Retinal pigment epithelial cell (primary cell): ENCODE measurements around the gene RGS13.

Experiments
- DNase-seq: peaks from one replicate; pipeline ENCODE4 v3.0.0-alpha.2; 2010; ENCODE audit warnings: low read depth
- H3K4me3 ChIP-seq: 2 replicates; pipeline ENCODE4 v1.5.1; 2011; ENCODE audit warnings: mild to moderate bottlenecking, low read length, control low read depth, moderate library complexity
- CTCF ChIP-seq: conservative IDR thresholded peaks from 2 replicates; pipeline ENCODE4 v1.5.1; 2011; ENCODE audit warnings: low read depth, low read length, control low read depth, inconsistent platforms

RGS13 gene

GRCh38 chr1:192654120-192654519 lies 18.2 kb downstream of the RGS13 start:
- no peak for TF ChIP-seq CTCF
- DNase-seq = no peak
- no peak overlapping the region for H3K4me3 ChIP-seq

- DNase-seq = no peak
- no peak for TF ChIP-seq CTCF
Observed at GRCh38 chr1:192654591-192655251, 18.8 kb downstream of the RGS13 start.

GRCh38 chr1:192657760-192658159 lies 21.8 kb downstream of the RGS13 start:
- no peak for DNase-seq
- TF ChIP-seq CTCF = no peak
- no peak overlapping the region for H3K4me3 ChIP-seq

More at GRCh38 chr1:192654591-192655251, 18.8 kb downstream of the RGS13 start:
- peak overlapping the region; percentile 12 for H3K4me3 ChIP-seq

GRCh38 chr1:192658255-192658654 lies 22.3 kb downstream of the RGS13 start:
- H3K4me3 ChIP-seq = no peak overlapping the region
- TF ChIP-seq CTCF = no peak
- DNase-seq = no peak

GRCh38 chr1:192660613-192661012 lies 24.7 kb downstream of the RGS13 start:
- TF ChIP-seq CTCF = no peak
- no peak overlapping the region for H3K4me3 ChIP-seq
- DNase-seq = no peak

- no peak overlapping the region for H3K4me3 ChIP-seq
- no peak for TF ChIP-seq CTCF
Observed at GRCh38 chr1:192668409-192668983, 32.5 kb downstream of the RGS13 start.

GRCh38 chr1:192669174-192669573 lies 33.2 kb downstream of the RGS13 start:
- DNase-seq = no peak
- TF ChIP-seq CTCF = no peak

More at GRCh38 chr1:192668409-192668983, 32.5 kb downstream of the RGS13 start:
- DNase-seq = no peak

More at GRCh38 chr1:192669174-192669573, 33.2 kb downstream of the RGS13 start:
- no peak overlapping the region for H3K4me3 ChIP-seq
